ENCODE data around the gene NIFK. TPM values are rescaled to one million over a fixed set of nuclear protein-coding genes. Genes with fewer than 3 reads are reported as not detected.

The NIFK gene
- polyA plus RNA-seq, 1 experiment: 52.8 TPM

GRCh38 chr2:121727332-121727731 lies 9.3 kb downstream of the NIFK start:
- Histone ChIP-seq H3K9me3 (ENCODE audit: control insufficient read depth, insufficient read depth, low read length) (no peaks in the 10 kb centered on the region), H3K4me3 (ENCODE audit: low read depth, low read length) (no peak overlapping the region), H3K27ac (ENCODE audit: low read depth, low read length) (no peak overlapping the region), H3K27me3 (ENCODE audit: control insufficient read depth, insufficient read depth, low read length) (no peaks in the 10 kb centered on the region)
- no peak for DNase-seq (ENCODE audit: low read depth, low spot score)
- POLR2A ChIA-PET: no interaction called here
- CTCF ChIA-PET: no interaction called here
- TF ChIP-seq, protein P1, sequence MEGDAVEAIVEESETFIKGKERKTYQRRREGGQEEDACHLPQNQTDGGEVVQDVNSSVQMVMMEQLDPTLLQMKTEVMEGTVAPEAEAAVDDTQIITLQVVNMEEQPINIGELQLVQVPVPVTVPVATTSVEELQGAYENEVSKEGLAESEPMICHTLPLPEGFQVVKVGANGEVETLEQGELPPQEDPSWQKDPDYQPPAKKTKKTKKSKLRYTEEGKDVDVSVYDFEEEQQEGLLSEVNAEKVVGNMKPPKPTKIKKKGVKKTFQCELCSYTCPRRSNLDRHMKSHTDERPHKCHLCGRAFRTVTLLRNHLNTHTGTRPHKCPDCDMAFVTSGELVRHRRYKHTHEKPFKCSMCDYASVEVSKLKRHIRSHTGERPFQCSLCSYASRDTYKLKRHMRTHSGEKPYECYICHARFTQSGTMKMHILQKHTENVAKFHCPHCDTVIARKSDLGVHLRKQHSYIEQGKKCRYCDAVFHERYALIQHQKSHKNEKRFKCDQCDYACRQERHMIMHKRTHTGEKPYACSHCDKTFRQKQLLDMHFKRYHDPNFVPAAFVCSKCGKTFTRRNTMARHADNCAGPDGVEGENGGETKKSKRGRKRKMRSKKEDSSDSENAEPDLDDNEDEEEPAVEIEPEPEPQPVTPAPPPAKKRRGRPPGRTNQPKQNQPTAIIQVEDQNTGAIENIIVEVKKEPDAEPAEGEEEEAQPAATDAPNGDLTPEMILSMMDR (IDR thresholded peaks at IDR 0.05; ENCODE audit: low read depth, low read length): no peak

DNA sequence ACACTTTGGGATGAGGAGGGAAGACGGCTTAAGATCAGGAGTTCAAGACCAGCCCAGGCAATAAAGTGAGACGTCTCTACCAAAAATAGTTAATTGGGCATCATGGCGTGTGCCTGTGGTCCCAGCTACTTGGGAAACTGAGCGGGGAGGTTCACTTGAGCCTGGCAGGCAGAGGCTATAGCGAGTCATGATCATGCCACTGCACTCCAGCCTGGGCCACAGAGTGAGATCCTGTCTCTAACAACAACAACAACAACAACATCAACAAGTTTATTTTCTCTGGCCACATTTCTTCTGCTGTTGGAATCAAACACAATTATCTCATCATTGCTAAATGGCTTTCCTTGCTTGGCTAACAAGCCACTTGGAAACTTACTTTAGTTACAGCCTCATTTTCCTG lies 13.4 kb downstream of the NIFK start:
- no peak for DNase-seq (ENCODE audit: low read depth, low spot score)
- no peak overlapping the region for H3K4me3 ChIP-seq (ENCODE audit: low read depth, low read length)
- no peaks in the 10 kb centered on the region for H3K9me3 ChIP-seq (ENCODE audit: control insufficient read depth, insufficient read depth, low read length)
- TF ChIP-seq, protein P1 (IDR thresholded peaks at IDR 0.05; ENCODE audit: low read depth, low read length): no peak
- H3K27ac ChIP-seq (ENCODE audit: low read depth, low read length): no peak overlapping the region
- POLR2A ChIA-PET: interaction anchor here (1.5 kb wide), 1 partner anchor 193 kb away, joined by 4 read pairs; the partner anchor contains the start of gene RNU4ATAC
- no peaks in the 10 kb centered on the region for H3K27me3 ChIP-seq (ENCODE audit: control insufficient read depth, insufficient read depth, low read length)
- CTCF ChIA-PET: no interaction called here

DNA sequence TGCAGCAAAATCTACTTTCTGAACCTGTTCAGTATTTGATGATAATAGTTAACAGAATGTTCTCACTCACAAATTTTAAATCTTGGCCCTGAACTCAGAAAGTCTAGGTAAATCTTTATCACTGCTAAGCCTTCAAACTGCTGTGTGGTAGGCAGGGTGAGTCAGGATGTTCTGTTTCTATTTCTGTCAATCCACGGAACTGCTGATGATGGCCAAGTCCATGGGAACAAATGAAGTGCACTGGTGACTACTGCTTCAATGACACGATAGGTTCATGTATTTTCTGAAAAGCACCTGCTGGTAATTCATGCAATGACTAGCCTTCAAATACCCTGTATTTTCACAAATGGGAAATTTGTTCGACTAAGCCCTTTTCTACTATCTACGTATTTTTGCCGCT lies 14.2 kb downstream of the NIFK start:
- no peak overlapping the region for H3K4me3 ChIP-seq (ENCODE audit: low read depth, low read length)
- H3K27ac ChIP-seq (ENCODE audit: low read depth, low read length): peak overlapping the region; percentile 42
- TF ChIP-seq, protein P1 (IDR thresholded peaks at IDR 0.05; ENCODE audit: low read depth, low read length): no peak
- no peaks in the 10 kb centered on the region for H3K9me3 ChIP-seq (ENCODE audit: control insufficient read depth, insufficient read depth, low read length)
- ChIA-PET POLR2A (interaction anchor here (1.7 kb wide), 1 partner anchor 192 kb away, joined by 13 read pairs; the partner anchor contains the start of gene RNU4ATAC), CTCF (no interaction called here)
- H3K27me3 ChIP-seq (ENCODE audit: control insufficient read depth, insufficient read depth, low read length): no peaks in the 10 kb centered on the region
- peak; percentile 20 for DNase-seq (ENCODE audit: low read depth, low spot score)

- Histone ChIP-seq H3K27ac (ENCODE audit: low read depth, low read length) (peak overlapping the region; percentile 73), H3K27me3 (ENCODE audit: control insufficient read depth, insufficient read depth, low read length) (no peaks in the 10 kb centered on the region), H3K9me3 (ENCODE audit: control insufficient read depth, insufficient read depth, low read length) (no peaks in the 10 kb centered on the region), H3K4me3 (ENCODE audit: low read depth, low read length) (no peak overlapping the region)
- POLR2A ChIA-PET: interaction anchor here (1.7 kb wide), 1 partner anchor 191 kb away, joined by 13 read pairs; the partner anchor contains the start of gene RNU4ATAC
- TF ChIP-seq, protein P1 (IDR thresholded peaks at IDR 0.05; ENCODE audit: low read depth, low read length): no peak
- peak; percentile 66 for DNase-seq (ENCODE audit: low read depth, low spot score)
- CTCF ChIA-PET: interaction anchor here (1.8 kb wide), 1 partner anchor 191 kb away, joined by 5 read pairs; the partner anchor contains the start of gene RNU4ATAC
These were observed 14.7 kb downstream of the NIFK start for GRCh38 chr2:121721926-121722325.

DNA sequence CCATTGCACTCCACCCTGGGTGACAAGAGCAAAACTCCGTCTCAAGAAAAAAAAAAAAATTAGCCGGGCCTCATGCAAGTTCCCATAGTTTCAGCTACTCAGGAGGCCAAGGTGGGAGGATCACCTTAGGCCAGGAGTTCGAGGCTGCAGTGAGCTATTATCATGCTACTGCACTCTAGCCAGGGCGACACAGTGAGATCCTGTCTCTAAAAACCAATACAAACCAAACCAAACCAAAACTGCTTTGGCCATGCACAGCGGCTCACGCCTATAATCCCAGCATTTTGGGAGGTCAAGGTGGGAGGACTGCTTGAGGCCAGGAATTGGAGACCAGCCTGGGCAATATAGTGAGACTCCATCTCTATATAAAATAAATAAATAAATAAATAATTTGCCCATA lies 19.1 kb downstream of the NIFK start:
- H3K4me3 ChIP-seq (ENCODE audit: low read depth, low read length): no peak overlapping the region
- ChIA-PET CTCF (interaction anchor here (0.6 to 1.8 kb wide), 2 partner anchors 186 to 315 kb away, joined by 3 to 4 read pairs; no protein-coding TSS in a partner anchor), POLR2A (interaction anchor here (4.6 kb wide), 1 partner anchor 186 kb away, joined by 27 read pairs; the partner anchor contains the start of gene RNU4ATAC)
- no peaks in the 10 kb centered on the region for H3K27me3 ChIP-seq (ENCODE audit: control insufficient read depth, insufficient read depth, low read length)
- DNase-seq (ENCODE audit: low read depth, low spot score): no peak
- TF ChIP-seq, protein P1 (IDR thresholded peaks at IDR 0.05; ENCODE audit: low read depth, low read length): no peak
- H3K27ac ChIP-seq (ENCODE audit: low read depth, low read length): no peak overlapping the region
- H3K9me3 ChIP-seq (ENCODE audit: control insufficient read depth, insufficient read depth, low read length): no peaks in the 10 kb centered on the region
